NOMO-1 treated with dmso at 0.1 percent for 144 hours (cell line): Measurements from ENCODE around the gene GAS5.
"Not testable (repeated sequence)": the region's sequence is repeated elsewhere in the genome, so short reads cannot be mapped to it uniquely, and the experiment has no call there.

ENCODE experiments used
- DNase-seq: peaks from one replicate; lab custom pipeline; 2025; ENCODE audit not compliant: unreplicated experiment; lab: John Stamatoyannopoulos, UW

The GAS5 gene

DNA sequence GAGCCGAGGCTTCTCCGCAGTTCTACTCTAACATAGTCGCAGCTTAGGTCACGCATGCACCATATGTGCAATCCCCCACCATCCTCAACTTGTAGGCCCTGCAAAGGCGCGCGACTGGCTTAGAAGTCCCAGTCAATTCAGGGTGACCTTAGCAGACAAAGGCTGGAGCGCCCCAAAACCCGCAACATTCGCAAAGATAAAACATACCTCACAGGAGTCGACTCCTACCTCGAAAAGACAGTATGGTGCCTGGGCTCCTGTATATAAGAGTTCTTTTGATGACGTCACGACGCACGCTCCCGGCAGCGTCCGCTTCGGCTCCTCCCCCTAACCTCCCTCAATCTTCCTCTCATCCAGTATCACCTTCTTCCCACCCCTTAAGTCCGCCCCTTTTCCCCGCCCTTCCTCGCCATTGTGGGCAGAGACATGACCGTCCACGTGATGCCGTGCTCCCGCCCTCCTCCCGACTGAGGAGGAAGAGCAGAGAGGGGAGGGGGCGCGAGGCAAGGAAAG is at the start of gene GAS5:
GAS5 (minus strand) TSS at position 237 of the 513 bp plus-strand sequence.
- peak; percentile 98 for DNase-seq

DNA sequence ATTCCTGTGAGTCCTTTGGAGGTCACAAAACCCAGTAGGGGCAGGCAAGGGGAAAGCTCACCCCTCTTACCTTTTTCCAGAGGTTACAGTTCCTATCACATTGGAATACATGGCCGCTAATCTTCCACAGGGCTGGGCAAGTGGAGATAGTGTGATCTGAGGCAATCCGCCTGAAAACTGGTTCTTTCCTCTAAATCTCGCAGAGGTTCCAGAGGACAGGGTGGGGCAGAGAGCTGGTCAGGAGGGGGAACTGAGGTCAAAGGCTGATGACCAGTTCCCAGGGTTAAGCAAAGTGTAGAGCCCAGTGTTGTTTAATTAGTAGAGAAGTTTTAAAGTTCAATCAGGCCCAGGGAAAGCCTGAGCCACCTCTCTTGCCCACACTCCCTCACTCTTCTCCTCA is 49.4 kb upstream of the GAS5 start, which contains the start of gene SERPINC1:
SERPINC1 (minus strand) TSS at position 179 of the 400 bp plus-strand sequence; CDS start at position 111, 68 bp downstream.
- DNase-seq = no peak

DNA sequence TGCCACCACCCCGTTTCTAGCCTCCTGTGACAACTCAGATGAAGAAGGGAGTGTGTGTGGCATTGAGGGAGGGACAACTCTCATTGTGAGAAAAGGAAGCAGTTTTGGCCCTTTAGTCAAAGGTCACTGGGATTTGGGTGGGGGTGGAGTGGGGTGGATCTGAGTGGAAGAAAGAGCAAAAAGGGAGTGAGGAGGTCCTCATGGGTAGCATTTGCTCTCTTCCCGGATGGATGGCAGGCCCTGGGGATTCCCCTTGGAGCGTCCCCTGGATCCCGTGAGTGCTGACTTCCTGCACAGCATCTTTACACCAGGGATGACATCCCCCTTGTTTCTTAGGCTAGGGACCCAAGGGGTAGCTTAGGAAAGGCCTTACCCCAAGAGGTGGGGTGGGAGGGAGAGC is 48.9 kb upstream of the GAS5 start:
- DNase-seq = no peak

DNA sequence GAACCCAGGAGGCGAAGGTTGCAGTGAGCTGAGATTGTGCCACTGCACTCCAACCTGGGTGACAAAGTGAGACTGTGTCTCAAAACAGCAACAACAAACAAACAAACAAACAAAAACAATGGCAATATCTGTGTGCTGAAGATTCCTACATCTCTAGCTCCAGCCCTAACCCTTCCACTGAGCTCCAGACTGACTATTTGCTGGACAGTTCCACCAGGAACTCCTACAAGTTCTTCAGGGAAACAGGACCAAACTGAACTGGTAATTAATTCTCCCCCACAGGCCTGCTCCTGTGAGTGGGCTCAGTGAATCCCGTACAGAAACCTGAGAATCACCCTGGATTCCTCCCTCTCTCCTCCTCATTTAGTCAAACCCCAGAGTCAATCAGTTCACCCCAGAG is 47.8 kb upstream of the GAS5 start:
- no peak for DNase-seq

DNA sequence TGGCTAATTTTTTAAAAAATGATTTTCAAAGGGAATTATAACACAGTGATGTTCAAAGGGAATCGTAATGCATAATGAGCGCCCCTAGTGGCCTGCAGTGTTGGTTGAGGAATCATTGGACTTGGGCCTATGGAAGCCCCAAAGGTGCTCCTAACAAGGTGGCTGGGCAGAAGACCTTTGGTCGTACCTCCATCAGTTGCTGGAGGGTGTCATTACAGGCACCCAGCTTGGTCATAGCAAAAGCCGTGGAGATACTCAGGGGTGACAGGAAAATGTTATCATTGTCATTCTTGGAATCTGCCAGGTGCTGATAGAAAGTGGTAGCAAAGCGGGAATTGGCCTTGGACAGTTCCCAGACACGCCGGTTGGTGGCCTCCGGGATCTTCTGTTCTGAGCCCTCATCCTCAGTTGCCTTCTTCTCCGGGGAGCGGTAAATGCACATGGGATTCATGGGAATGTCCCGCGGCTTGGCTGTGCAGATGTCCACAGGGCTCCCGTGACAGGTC is 46.6 kb upstream of the GAS5 start:
- no peak for DNase-seq

DNA sequence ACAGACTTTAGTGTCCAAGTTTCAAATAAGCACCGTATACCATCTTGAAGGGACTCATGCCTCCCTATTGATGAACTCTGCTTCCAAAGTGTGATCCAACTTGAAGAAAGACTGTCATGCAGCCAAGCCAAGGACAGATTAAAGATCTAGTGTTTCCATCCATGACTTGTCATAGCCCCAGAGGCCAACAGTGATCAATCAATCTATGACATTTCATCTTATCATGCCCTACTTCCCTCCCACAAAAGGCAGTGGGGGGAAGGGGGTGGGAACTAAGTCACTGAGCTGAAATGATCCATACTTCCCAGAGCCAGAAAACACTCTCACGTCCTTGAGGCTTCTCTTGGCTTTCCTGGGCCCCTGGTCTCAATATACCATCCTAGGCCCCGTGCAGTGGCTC is 45.3 kb upstream of the GAS5 start:
- DNase-seq = no peak

DNA sequence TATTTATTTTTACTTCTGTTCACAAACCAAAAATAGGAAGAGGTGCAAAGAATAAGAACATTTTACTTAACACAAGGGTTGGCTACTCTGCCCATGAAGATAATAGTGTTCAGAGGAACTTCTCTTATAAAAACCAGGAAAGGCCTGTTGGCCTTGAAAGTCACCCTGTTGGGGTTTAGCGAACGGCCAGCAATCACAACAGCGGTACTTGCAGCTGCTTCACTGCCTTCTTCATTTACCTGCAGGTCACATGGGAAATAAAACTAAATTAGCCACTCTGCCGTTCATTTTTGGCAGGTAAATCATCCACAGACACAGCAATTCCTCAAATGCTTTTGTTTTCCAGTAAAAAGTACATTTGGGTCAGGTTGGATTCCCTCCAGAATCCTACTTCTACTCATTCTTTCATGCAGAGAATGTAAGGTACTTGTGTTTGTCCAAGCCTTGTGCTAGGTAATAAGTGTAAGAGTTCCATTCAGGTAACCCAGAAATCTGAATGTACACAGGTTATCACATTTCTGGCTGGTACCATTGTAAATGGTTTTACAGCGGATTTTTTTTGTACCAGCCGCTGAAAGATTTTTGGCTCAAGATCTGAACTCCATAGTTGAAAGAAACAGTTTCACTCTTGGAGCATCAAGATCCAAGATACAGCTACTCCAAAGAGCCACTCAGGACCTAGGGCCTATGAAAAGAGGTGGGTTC is 36.2 kb upstream of the GAS5 start:
- no peak for DNase-seq

DNA sequence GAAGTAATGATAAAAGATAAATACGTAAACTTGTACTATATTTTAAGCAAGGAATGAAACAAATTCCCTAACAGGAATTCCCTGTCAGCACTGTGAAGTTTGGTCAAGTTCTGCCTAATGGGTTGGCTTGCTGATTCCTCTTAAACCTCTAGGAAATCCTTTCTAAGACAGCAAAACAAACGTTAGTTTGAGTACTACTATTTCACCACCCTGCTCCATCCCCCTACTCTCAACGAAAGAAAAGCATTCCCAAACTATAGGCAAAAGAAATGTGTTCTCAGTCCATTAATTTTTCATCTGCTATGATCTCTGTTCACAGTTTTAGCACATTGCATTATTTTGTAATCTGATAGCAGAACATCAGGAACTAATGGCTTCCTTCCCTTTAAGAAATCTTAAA is 33.2 kb upstream of the GAS5 start:
- DNase-seq = no peak

DNA sequence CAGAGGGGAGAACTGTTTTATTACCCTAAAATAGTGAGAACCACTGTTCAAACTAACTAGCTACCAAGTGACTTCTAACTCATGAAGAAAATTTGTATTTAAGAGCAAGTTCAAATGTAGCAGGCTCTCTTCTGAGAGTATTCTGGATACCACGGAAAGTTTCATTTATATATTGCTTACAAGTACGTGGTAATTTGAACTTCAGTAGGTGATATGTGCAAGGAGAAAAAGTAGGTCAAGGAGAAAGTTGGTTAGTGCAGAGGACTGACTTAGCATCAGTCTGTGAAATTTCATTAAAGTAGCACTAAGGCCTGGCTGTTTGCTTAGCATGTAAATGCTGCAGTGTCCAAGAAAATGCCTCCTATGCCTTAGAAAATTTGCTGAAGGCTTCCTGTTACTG is 32.6 kb upstream of the GAS5 start:
- DNase-seq = no peak

DNA sequence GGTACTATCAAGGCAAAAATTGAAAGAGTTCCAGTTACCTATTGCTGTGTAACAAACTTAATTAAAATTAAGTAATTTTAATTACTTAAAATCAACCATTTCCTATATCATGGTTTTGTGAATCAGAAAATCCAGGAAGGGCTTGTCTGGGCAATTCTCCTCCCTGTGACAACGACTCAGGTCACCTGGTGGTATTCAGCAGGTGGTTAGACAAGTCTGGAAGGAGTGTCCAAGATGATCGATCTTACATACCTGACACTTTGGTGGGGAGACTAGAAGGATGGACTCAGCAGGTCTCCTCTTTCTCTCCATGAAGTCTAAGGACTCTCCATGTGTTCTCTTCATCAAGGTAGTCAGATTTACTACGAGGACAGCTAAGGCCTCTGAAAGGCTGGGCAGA is 26.4 kb upstream of the GAS5 start:
- no peak for DNase-seq

DNA sequence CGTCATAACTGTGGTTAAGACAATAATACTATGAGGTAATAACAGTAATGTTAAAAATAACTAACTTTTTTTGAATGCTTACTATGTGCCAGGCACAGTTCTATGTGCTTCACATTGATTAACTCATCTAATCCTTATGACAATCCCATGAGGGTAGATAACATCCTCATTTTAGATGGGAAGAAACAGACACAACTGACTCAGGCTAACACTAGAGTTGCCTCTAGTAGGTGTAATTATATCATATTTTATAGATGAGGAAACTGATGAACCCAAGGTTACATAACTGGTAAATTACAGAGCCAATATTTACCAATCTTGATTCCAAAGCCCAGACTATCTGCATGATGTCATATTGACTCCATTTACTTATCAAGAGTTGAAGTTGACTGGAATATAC is 25.8 kb upstream of the GAS5 start:
- DNase-seq = no peak

DNA sequence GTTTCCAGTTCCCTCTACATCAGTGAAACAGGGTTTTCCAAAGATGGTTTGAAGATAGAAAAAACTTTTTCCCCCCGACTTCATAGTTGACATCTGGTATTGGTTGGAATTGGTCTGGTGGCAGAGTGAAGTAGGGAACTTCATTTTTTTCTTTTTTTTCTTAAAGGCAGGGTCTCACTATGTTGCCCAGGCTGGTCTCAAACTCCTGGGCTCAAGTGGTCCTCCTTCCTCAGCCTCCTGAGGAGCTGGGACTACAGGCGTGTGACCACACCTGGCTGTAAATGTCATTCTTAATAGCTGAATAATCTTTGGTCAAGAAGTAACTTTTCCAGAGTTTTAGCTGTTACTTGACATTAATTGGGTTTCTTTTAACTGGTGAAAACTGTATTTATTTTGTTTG is 22.1 kb upstream of the GAS5 start:
- no peak for DNase-seq

DNA sequence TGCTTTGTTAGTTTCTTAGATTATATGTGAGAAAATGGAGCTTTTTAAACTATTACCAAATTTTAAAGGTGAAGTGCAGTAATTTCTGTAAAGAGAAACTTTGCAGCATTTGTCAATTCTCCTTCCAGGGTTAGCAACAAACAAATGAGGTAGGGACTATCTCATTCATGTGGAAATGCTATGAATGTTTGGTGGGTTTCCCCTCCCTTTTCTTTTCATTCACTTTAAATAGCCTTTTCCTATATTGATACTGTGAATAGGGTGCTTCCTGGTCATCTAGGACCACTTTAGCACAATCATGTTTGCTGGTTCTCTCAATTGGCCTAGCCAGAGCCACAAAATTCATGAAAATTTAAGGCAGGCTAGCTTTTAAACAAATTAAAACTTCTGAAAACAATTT is 21.0 kb upstream of the GAS5 start:
- no peak for DNase-seq

DNA sequence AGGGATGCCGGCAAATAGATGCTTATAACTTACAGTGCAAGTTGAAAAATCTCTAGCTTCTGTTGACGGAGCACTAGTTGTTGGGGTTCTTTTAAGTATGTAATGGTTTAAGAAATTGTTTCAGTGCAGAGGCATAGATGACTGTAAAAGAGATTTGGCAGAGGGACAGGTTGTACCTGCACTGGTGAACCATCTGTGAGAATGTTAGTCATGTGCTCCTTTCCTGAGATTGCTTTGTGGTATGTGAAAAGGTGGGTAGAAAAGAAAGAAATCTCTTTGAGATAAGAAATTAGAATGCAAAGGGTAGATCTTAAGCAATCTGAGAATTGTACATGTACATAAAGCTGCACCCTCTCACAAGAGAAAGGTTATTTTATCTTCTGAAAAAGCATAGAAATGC is 19.8 kb upstream of the GAS5 start:
- DNase-seq = no peak

DNA sequence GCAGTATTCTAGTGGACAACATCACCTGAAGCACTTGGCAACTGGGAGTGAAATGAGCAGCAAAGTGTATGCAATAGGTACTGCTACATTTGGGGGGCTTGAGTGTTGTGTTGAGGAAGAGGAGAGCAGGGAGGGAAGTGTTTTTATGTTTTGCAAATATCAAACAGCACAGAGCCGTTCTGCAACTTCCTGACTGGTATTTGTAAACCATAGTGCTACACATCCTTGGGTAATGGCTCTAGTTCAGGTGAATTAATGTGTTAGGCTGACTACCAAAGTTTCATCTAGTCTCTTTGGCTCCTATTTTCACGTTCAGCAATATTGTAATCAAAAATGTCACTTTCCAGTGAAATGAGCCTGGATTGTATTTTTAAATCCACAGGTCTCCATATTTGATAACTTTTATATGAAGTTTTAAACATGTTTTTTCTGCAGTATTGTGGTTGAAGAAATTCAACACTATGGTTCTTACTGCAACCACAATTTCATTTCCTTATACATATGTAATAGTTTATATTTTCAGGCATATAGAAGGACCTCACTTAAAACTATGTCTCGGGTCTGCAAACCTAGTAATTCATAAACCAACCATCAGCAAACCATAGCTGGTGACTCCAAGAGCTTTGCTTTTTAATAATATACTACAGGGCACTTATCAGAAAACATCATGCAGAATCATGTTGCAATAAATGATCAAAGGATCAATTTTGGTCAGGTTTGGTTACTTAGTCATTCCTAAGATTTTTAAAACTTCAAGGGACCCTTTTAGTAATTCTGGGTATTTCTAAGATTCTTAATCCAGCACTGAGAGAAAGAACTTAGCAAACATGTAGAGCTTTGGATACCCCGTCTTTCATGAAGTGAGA is 19.2 kb upstream of the GAS5 start:
- no peak for DNase-seq

DNA sequence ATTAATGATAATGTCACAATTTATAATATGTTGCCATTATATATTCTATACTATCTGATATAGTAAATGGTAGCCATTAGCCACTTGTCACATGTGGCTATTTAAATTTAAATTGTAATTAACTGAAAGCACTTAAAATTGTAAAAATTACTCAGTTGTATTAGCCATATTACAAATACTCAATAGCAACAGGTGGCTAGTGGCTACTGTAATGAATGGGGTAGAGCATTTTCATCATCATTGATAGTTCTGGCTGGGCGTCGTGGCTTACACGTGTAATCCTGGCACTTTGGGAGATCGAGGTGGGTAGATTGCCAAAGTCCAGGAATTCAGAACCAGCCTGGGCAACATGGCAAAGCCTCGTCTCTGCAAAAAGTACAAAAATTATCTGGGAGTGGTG is 16.9 kb upstream of the GAS5 start:
- no peak for DNase-seq

DNA sequence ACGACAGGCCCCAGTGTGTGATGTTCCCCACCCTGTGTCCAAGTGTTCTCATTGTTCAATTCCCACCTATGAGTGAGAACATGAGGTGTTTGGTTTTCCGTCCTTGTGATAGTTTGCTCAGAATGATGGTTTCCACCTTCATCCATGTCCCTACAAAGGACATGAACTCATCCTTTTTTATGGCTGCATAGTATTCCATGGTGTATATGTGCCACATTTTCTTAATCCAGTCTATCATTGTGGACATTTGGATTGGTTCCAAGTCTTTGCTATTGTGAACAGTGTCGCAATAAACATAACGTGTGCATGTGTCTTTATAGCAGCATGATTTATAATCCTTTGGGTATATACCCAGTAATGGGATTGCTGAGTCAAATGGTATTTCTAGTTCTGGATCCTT is 13.3 kb upstream of the GAS5 start:
- DNase-seq = not testable (repeated sequence)

DNA sequence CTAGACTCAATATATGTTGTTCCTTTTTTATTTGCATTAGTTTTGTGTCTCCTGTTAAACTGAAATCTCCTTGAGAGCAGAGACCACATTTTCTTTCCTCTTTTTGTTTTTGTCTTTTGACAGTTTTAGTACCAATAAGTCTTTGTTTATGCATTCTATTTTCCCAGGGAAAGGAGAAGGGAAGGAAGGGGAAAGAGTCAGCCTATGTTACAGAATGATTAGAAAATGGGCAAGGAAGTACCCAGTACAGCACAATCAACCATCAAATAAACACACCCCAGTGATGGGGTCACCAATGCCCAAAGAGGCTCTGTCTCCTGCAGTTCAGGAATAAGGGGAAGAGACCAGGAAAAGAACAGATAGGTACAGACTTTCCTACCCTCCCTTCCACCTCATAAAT is 10.5 kb upstream of the GAS5 start:
- DNase-seq = no peak

DNA sequence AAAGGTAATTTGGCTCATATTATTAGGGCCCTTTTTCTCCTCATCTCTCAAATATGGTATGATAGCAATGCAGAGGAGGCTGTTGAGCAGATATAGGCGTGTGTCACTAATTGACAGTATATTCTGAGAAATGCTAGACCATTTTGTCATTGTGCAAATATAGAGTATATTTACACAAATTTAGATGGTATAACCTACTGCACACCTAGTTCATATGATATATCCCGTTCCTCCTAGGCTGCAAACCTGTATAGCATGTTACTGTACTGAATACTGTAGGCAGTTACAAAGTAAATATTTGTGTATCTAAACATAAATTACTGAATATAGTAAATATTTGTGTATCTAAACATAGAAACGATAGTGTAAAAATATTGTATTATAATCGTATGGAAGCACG is 8.9 kb upstream of the GAS5 start:
- DNase-seq = no peak

DNA sequence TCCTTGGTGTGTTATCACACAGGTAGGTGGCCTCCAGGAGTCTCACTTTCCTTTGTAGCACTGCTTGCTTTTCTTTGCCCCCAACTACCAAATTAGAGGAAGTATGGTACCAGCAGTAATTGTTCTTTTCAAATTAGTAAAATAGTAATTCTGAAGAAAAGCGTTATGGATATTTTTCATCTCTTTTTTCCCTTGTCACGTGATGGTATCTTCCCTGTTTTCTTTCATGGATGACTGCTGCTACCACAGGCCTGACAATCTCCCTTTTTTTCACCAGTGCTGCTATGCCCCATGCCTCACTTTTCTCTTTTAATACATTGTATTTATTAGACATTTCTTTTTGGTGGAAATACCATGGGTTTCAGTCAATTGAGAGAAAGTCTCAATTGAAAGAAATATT is 3.7 kb upstream of the GAS5 start:
- no peak for DNase-seq

DNA sequence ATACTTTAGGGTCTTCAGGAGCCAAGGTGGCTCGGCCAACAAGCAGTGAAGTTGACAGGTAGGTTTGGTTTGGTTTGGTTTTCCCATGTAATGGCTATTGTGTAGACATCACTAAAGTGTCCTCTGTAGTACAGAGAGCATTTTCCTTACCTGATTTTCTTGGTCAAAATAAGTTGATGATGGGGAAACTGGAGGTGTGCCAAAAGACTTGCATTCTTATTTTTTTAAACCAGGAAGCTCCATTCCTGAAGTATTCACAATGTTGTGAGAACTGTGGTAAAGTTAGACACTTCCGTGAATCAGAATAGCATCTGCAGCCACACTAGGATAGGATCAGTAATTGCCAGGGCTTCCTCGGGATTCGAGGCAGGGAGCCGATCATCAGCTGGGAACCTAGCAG is 3.3 kb upstream of the GAS5 start:
- DNase-seq = no peak
